ENCODE data around the gene PHLDB3.
A peak's percentile ranks its signal among the peaks of the same experiment; 100 is the strongest.

The PHLDB3 gene

GRCh38 chr19:43452582-43452981, 52.0 kb downstream of the PHLDB3 start:
- no peak overlapping the region for H3K4me3 ChIP-seq (ENCODE audit: low read depth, low read length)
- H3K79me2 ChIP-seq: no peaks in the 10 kb centered on the region
- TF ChIP-seq CTCF (IDR thresholded peaks at IDR 0.05): no peak
- H3K4me1 ChIP-seq: no peaks in the 10 kb centered on the region
- H3K9ac ChIP-seq: no peak overlapping the region
- H3K27ac ChIP-seq: no peak overlapping the region
- H3K36me3 ChIP-seq (ENCODE audit: control insufficient read depth, insufficient read depth, low read length): no peaks in the 10 kb centered on the region
- no peak overlapping the region for H3K4me2 ChIP-seq (ENCODE audit: low read length)
- H3K9me3 ChIP-seq (ENCODE audit: control insufficient read depth, low read length): no peaks in the 10 kb centered on the region
- no peaks in the 10 kb centered on the region for H3K27me3 ChIP-seq (ENCODE audit: control insufficient read depth, insufficient read depth, low read length)
- no peak overlapping the region for H2AFZ ChIP-seq

- Histone ChIP-seq H3K9me3 (ENCODE audit: control insufficient read depth, low read length) (no peaks in the 10 kb centered on the region), H3K9ac (no peak overlapping the region), H3K79me2 (no peaks in the 10 kb centered on the region), H3K4me3 (ENCODE audit: low read depth, low read length) (no peak overlapping the region), H3K4me1 (no peaks in the 10 kb centered on the region), H3K27ac (no peak overlapping the region), H3K36me3 (ENCODE audit: control insufficient read depth, insufficient read depth, low read length) (no peaks in the 10 kb centered on the region), H3K4me2 (ENCODE audit: low read length) (no peak overlapping the region), H2AFZ (no peak overlapping the region), H3K27me3 (ENCODE audit: control insufficient read depth, insufficient read depth, low read length) (no peaks in the 10 kb centered on the region)
- TF ChIP-seq CTCF (IDR thresholded peaks at IDR 0.05): no peak
Measured at GRCh38 chr19:43450545-43450997, 54.0 kb downstream of the PHLDB3 start.

- Histone ChIP-seq H3K36me3 (ENCODE audit: control insufficient read depth, insufficient read depth, low read length) (no peaks in the 10 kb centered on the region), H3K4me2 (ENCODE audit: low read length) (no peak overlapping the region), H3K4me1 (no peaks in the 10 kb centered on the region), H3K9me3 (ENCODE audit: control insufficient read depth, low read length) (no peaks in the 10 kb centered on the region), H3K27me3 (ENCODE audit: control insufficient read depth, insufficient read depth, low read length) (no peaks in the 10 kb centered on the region), H3K27ac (no peak overlapping the region), H3K79me2 (no peaks in the 10 kb centered on the region), H3K9ac (no peak overlapping the region), H3K4me3 (ENCODE audit: low read depth, low read length) (no peak overlapping the region), H2AFZ (no peak overlapping the region)
- no peak for TF ChIP-seq CTCF (IDR thresholded peaks at IDR 0.05)
Measured at GRCh38 chr19:43447655-43448054, 56.9 kb downstream of the PHLDB3 start.

- H3K4me3 ChIP-seq (ENCODE audit: low read depth, low read length): no peak overlapping the region
- no peaks in the 10 kb centered on the region for H3K27me3 ChIP-seq (ENCODE audit: control insufficient read depth, insufficient read depth, low read length)
- H3K79me2 ChIP-seq: no peaks in the 10 kb centered on the region
- H3K27ac ChIP-seq: no peak overlapping the region
- TF ChIP-seq CTCF (IDR thresholded peaks at IDR 0.05): peak; percentile 94
- H3K36me3 ChIP-seq (ENCODE audit: control insufficient read depth, insufficient read depth, low read length): no peaks in the 10 kb centered on the region
- H3K9ac ChIP-seq: no peak overlapping the region
- no peaks in the 10 kb centered on the region for H3K4me1 ChIP-seq
- H3K9me3 ChIP-seq (ENCODE audit: control insufficient read depth, low read length): no peaks in the 10 kb centered on the region
- H2AFZ ChIP-seq: peak overlapping the region; percentile 14
- H3K4me2 ChIP-seq (ENCODE audit: low read length): no peak overlapping the region
Measured at GRCh38 chr19:43446746-43447489, 57.6 kb downstream of the PHLDB3 start.

- no peak overlapping the region for H3K4me3 ChIP-seq (ENCODE audit: low read depth, low read length)
- no peaks in the 10 kb centered on the region for H3K9me3 ChIP-seq (ENCODE audit: control insufficient read depth, low read length)
- no peak overlapping the region for H2AFZ ChIP-seq
- no peaks in the 10 kb centered on the region for H3K36me3 ChIP-seq (ENCODE audit: control insufficient read depth, insufficient read depth, low read length)
- no peak overlapping the region for H3K27ac ChIP-seq
- TF ChIP-seq CTCF (IDR thresholded peaks at IDR 0.05): no peak
- H3K27me3 ChIP-seq (ENCODE audit: control insufficient read depth, insufficient read depth, low read length): no peaks in the 10 kb centered on the region
- no peaks in the 10 kb centered on the region for H3K4me1 ChIP-seq
- no peak overlapping the region for H3K9ac ChIP-seq
- H3K79me2 ChIP-seq: no peaks in the 10 kb centered on the region
- no peak overlapping the region for H3K4me2 ChIP-seq (ENCODE audit: low read length)
Measured at GRCh38 chr19:43445426-43445825, 59.1 kb downstream of the PHLDB3 start.
